Measurements from ENCODE around the gene URI1.

GRCh38 chr19:30046522-30046921 lies 104.5 kb downstream of the URI1 start:
- peak in 1 of 4 experiments; percentile 18 for TF ChIP-seq CTCF (IDR thresholded peaks at IDR 0.05)
- TF ChIP-seq EP300 (IDR thresholded peaks at IDR 0.05) = no peak
